ENCODE measurements around the gene CEP104.

Gene CEP104

GRCh38 chr1:3778590-3779264, 78.3 kb downstream of the CEP104 start:
- no peak overlapping the region for H3K4me3 ChIP-seq (ENCODE audit: control insufficient read depth, low read depth, low read length)
- no peak for TF ChIP-seq CTCF (IDR thresholded peaks at IDR 0.05; ENCODE audit: control insufficient read depth, insufficient read depth, low read depth, low read length, missing control alignments)
- DNase-seq (ENCODE audit: low read depth): no peak

- TF ChIP-seq CTCF (IDR thresholded peaks at IDR 0.05; ENCODE audit: control insufficient read depth, insufficient read depth, low read depth, low read length, missing control alignments): no peak
- no peak overlapping the region for H3K4me3 ChIP-seq (ENCODE audit: control insufficient read depth, low read depth, low read length)
- no peak for DNase-seq (ENCODE audit: low read depth)
Measured at GRCh38 chr1:3777647-3778589, 79.1 kb downstream of the CEP104 start.

GRCh38 chr1:3777078-3777547, 79.9 kb downstream of the CEP104 start:
- DNase-seq (ENCODE audit: low read depth): no peak

GRCh38 chr1:3776231-3776961, 80.6 kb downstream of the CEP104 start:
- DNase-seq (ENCODE audit: low read depth): no peak

More at GRCh38 chr1:3777078-3777547, 79.9 kb downstream of the CEP104 start:
- H3K4me3 ChIP-seq (ENCODE audit: control insufficient read depth, low read depth, low read length): no peak overlapping the region
- TF ChIP-seq CTCF (IDR thresholded peaks at IDR 0.05; ENCODE audit: control insufficient read depth, insufficient read depth, low read depth, low read length, missing control alignments): no peak

GRCh38 chr1:3775490-3776230, 81.4 kb downstream of the CEP104 start:
- H3K4me3 ChIP-seq (ENCODE audit: control insufficient read depth, low read depth, low read length): no peak overlapping the region
- no peak for TF ChIP-seq CTCF (IDR thresholded peaks at IDR 0.05; ENCODE audit: control insufficient read depth, insufficient read depth, low read depth, low read length, missing control alignments)

More at GRCh38 chr1:3776231-3776961, 80.6 kb downstream of the CEP104 start:
- H3K4me3 ChIP-seq (ENCODE audit: control insufficient read depth, low read depth, low read length): no peak overlapping the region
- TF ChIP-seq CTCF (IDR thresholded peaks at IDR 0.05; ENCODE audit: control insufficient read depth, insufficient read depth, low read depth, low read length, missing control alignments): no peak

More at GRCh38 chr1:3775490-3776230, 81.4 kb downstream of the CEP104 start:
- no peak for DNase-seq (ENCODE audit: low read depth)
